ENCODE measurements around the gene UGGT1. TPM values are rescaled to one million over a fixed set of nuclear protein-coding genes. Genes with fewer than 3 reads are reported as not detected.

UGGT1 gene
- total RNA-seq, 1 donor from 2014 or later = 50.3 TPM

GRCh38 chr2:128217671-128218070, 126.7 kb downstream of the UGGT1 start:
- DNase-seq (ENCODE audit: low spot score) = no peak

GRCh38 chr2:128219891-128220290, 128.9 kb downstream of the UGGT1 start:
- peak; percentile 53 for DNase-seq (ENCODE audit: low spot score)

DNA sequence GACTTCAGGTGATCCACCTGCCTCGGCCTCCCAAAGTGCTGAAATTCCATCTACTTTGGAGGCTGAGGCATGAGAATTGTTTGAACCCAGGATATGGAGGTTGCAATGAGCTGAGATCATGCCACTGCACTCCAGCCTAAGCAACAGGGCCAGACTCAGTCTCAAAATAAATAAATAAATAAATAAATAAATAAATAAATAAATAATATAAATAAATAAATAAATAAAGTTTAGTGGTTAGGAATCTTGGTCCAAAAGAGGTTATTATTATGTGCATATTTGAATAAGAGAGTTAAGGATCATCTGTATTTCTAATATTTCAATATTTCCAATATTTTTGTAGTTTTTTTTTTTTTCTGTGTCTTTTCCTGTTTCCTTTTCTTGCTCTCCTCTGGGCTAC, 136.9 kb downstream of the UGGT1 start:
- no peak for DNase-seq (ENCODE audit: low spot score)

GRCh38 chr2:128228894-128229293, 137.9 kb downstream of the UGGT1 start:
- no peak for DNase-seq (ENCODE audit: low spot score)

GRCh38 chr2:128232965-128233789, 142.2 kb downstream of the UGGT1 start:
- peak; percentile 95 for DNase-seq (ENCODE audit: low spot score)

DNA sequence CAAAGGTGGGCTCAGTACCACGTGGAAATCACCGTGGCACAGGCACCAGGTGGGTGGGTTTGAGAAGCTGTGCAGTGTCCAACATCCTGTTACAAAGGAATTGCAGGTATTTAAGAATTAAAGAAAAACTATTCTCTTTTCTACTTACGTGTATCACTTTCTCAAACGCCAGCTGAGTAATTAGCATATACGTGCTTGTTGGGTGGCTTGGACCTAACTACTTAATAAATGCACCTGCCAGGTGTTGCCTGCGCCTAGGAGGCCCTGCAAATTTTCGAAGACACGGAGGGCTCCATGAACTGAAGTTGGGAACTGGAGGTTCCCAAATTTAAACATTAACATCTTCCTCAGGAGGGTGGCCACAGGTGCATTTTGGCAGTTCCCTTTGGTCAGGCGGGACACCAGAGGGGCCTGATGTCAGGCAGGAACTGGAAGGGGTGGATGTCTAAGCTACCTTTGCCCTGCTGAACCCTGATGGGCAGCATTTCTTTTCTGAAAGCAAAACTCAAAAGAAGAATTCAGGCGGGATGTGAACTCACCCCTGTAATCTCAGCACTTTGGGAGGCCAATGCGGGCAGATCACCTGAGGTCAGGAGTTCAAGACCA, 142.9 kb downstream of the UGGT1 start:
- peak; percentile 51 for DNase-seq (ENCODE audit: low spot score)

- peak; percentile 69 for DNase-seq (ENCODE audit: low spot score)
Measured at GRCh38 chr2:128234613-128235012, 143.6 kb downstream of the UGGT1 start.

- peak; percentile 41 for DNase-seq (ENCODE audit: low spot score)
Measured at GRCh38 chr2:128235581-128235980, 144.6 kb downstream of the UGGT1 start.

DNA sequence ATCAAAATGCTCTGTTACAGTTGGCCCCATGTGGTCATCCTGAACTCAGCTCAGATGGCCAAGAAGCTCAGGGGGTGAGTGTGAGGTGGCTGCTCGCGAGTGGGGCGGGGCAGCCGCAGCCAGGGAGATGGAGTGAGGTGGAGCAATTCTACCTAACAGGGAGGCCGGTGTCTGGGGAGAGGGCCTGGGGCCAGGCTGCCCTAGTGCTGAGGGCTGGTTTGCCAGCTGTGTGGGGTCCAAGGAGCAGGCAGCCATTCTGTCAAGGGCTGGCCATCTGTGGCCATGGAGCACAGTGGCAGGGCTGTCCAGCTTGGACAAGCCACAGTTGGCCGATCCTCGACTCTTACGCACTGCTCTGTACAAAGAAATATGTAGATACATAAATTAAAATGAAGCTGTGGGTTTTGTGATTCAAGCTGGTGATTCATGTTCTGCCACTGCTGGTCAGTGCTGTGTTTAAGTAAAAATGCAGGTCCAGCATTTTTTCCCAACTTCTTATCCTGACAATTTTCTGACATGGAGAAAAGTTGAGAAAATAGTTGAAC, 145.6 kb downstream of the UGGT1 start:
- DNase-seq (ENCODE audit: low spot score) = peak; percentile 45

DNA sequence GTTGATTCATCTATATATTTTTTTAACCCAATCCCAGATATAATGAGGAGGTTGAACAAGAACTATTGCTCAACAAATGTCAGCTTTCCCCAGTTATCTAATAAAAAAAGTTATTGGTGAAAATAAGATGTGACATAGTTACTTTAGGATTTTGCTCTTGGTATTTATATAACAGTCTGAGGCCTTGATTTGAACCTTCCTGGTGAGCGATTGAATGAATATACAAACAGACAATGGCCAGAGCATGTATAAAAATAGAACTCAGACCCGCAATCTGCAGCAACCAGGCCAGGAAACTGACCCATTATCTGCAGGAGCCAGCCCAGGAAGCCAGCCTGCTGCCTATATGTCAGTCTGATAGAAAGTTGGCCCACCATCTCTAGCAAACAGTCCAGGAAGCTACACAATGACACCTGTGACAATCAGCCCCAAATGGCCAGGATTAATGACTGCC, 146.1 kb downstream of the UGGT1 start:
- DNase-seq (ENCODE audit: low spot score) = peak; percentile 64

GRCh38 chr2:128237911-128238697, 147.1 kb downstream of the UGGT1 start:
- peak; percentile 53 for DNase-seq (ENCODE audit: low spot score)

- peak; percentile 59 for DNase-seq (ENCODE audit: low spot score)
Measured at GRCh38 chr2:128241896-128242295, 150.9 kb downstream of the UGGT1 start.

Other genes starting within 250 kb of the UGGT1 start
- 26.4 TPM for gene POLR2D, start 233.0 kb upstream of the UGGT1 start, total RNA-seq
- gene AMMECR1L, start 205.2 kb upstream of the UGGT1 start, total RNA-seq = 22.0 TPM
- 18.7 TPM for gene SAP130, start 63.1 kb upstream of the UGGT1 start, total RNA-seq
- gene HS6ST1, start 227.7 kb downstream of the UGGT1 start, total RNA-seq = 38.4 TPM